Dendritic cell treated with granulocyte-macrophage colony-stimulating factor and Interleukin-4, amounts not matched to agents 40 ng/mL and 50 ng/mL, for 4 days (primary cell): ENCODE measurements around the gene SMIM3.

Source experiments
- H3K27ac Mint-ChIP-seq: one replicate; pipeline ENCODE4 v1.8.0; 2022; ENCODE audit warnings: mild to moderate bottlenecking, mixed read lengths
- H3K27me3 Mint-ChIP-seq: one replicate; pipeline ENCODE4 v1.8.0; 2022; ENCODE audit warnings: mild to moderate bottlenecking, mixed read lengths
- H3K36me3 Mint-ChIP-seq: one replicate; pipeline ENCODE4 v1.8.0; 2022; ENCODE audit warnings: low read depth, mixed read lengths
- H3K4me1 Mint-ChIP-seq: one replicate; pipeline ENCODE4 v1.8.0; 2022; ENCODE audit warnings: low read depth, mixed read lengths
- H3K4me3 Mint-ChIP-seq: one replicate; pipeline ENCODE4 v1.8.0; 2022; ENCODE audit warnings: mild to moderate bottlenecking, moderate library complexity, mixed read lengths
- H3K9me3 Mint-ChIP-seq: one replicate; pipeline ENCODE4 v1.8.0; 2022; ENCODE audit warnings: mixed read lengths
- intact Hi-C: fragments of 100-400 bp; cut with micrococcal nuclease; formaldehyde crosslinking; loops from one replicate; pipeline ENCODE4 v1.15.0; 2022

SMIM3 gene

DNA sequence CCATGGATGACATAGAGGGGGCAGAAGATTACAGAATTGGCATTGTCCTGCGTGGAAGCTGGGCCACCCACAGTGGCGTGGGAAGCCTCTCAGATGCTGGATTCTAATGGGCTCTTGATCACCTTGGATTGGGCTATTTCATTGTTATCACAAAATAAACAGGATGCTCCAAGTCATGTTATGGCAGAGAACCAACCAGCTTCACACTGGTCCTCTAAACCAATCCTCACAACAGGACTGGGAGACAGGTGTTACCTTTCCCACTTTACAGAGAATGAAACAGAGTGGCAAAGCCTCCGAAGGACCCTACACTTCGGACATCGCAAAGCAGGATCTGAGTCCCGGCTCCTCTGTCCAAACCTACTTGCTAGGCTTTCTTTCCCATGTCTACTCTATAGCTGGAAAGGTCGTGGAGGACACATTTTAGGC lies 455 bp upstream of the SMIM3 start:
- no peaks in the 10 kb centered on the region for H3K9me3 Mint-ChIP-seq
- H3K27me3 Mint-ChIP-seq, result no peaks in the 10 kb centered on the region
- intact Hi-C loops, result loop anchor here (2.0 kb wide), 3 partner anchors 19 to 217 kb away; partner anchors contain the start of gene DCTN4
- peaks cover 52% of the 10 kb centered on the region for H3K4me1 Mint-ChIP-seq
- H3K36me3 Mint-ChIP-seq, result peaks cover 8% of the 10 kb centered on the region
- H3K4me3 Mint-ChIP-seq, result peak overlapping the region; percentile 100
- H3K27ac Mint-ChIP-seq, result peak overlapping the region; percentile 91

DNA sequence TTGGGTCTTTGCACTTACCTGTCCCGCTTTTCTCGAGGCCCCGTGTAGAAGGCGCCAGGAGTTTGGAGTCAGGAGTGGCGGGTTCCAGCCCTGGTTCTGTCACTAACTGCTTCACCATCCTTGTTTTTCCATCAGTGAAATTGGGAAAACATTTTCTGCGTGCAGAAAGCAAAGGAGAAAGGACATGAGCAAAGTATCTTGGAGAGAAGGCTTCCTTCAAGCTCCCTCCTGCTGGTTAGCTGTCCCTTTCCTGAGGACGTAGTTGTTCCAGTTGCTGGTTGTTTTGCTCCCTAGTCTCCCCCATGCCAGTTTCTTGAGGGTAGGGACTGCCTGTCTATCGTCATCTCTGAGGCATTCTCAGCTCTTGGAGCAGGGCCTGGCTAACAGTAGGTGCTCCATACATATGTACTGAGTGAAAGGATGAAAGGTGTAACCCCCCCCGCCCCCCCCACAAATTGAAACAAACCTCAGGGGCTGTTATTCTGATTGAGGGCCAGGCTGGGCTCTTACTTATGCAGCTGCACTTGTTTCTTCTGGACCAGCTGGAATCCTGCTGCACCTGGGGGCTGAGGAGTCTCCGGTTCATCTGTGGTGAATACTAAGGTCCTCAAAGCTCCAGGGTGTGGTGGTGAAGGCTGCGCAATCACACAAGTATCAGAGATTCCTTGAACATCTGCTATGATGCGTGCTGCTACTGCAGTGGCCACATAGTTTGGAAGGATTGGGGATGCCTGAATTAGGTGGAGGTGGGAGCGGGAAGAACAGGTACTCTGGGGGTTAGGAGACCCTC lies 1.0 kb downstream of the SMIM3 start:
- Mint-ChIP-seq H3K27ac (peak overlapping the region; percentile 91), H3K9me3 (no peaks in the 10 kb centered on the region), H3K36me3 (peaks cover 8% of the 10 kb centered on the region), H3K4me1 (peaks cover 65% of the 10 kb centered on the region), H3K4me3 (peak overlapping the region; percentile 100), H3K27me3 (no peaks in the 10 kb centered on the region)
- intact Hi-C loops, result loop anchor here (2.0 kb wide), 3 partner anchors 21 to 219 kb away; partner anchors contain the start of gene DCTN4

DNA sequence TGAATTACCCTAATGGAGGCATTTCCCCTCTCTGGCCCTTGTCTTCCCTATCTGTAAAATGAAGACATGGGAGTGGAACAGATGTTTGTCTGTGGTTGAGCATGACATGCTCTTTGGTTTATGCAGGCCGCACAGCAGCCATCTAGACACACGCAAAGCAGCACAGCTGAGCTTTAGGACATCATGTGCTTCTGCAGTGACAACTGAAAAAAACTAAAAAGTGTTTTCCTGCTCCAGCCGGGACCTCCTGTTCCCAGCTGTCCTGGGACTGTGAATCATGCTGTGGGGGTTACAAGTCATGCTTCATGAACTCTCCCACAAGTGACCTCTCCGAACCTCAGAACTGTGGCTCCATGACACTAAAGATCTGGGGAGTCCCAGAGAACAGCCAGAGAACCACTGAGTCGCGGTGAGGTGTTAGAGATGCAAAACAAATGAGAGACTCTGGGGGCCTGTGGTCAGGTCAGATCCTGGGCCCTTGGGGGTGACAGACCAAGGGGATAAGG lies 1.7 kb downstream of the SMIM3 start:
- no peaks in the 10 kb centered on the region for H3K27me3 Mint-ChIP-seq
- H3K27ac Mint-ChIP-seq, result peak overlapping the region; percentile 91
- H3K36me3 Mint-ChIP-seq, result peaks cover 8% of the 10 kb centered on the region
- H3K9me3 Mint-ChIP-seq, result no peaks in the 10 kb centered on the region
- H3K4me3 Mint-ChIP-seq, result peak overlapping the region; percentile 42
- intact Hi-C loops, result no loop called here
- H3K4me1 Mint-ChIP-seq, result peaks cover 68% of the 10 kb centered on the region

DNA sequence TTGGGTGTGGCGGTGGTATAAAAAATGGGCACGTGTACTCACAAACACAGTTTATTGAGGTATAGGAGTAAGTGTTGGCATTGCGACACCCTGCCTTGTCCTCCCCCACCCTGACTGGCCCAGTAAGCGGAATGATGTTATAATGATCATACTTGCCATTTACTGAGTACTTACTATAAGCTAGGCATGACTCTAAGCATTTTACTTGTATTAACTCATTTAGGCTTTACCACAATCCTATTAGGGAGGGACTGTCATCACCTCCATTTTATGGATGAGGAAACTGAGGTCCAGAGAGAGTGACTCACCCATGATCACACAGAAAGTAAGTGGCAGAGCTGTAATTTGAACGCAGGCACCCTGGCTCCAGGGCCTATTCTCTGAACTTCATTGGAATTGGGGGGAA lies 2.3 kb downstream of the SMIM3 start:
- H3K27ac Mint-ChIP-seq, result peak overlapping the region; percentile 69
- peaks cover 8% of the 10 kb centered on the region for H3K36me3 Mint-ChIP-seq
- no peaks in the 10 kb centered on the region for H3K9me3 Mint-ChIP-seq

DNA sequence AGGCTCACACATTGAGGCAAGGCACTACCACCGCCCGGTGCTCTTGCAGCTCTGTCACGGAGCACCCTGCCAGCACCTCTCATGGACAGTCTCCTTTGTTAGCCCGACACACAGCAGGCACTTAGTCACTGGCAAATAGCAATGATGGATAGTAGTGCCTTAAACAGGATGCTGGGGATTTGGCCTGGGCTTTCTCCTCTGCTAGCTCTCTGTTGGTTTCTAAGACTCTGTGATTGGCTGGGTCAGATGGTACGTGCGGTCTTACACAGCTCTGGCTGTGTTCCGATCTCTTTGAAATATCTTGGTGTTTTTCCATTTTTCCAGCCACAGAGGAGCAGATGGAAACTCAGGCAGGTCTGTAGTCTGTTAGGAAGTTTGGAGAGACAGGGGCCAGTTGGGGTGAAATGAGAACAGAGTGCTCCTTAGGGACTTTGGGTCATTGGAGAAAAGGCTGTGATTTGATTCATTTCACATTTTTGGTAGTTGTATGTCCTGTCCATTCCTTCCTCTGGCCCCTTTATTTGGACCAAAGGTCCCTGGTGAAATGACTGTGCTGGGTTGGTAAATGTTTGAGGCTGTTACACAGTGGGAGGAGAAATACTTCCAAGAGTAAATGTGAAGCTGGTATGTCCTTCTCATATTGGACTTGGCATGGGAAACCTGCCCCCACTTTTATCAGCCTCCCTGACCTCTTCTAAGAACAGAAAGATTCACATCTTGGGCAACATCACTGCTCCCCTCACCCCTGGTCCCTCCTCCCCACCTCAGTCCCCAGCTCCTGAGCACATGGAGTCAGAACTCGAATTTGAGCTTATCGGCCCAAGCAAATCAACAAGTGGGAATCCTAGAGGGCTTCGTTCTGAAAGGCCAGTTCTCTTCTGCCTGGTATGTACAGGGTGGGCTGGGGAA lies 3.4 kb downstream of the SMIM3 start:
- Mint-ChIP-seq H3K4me1 (peaks cover 73% of the 10 kb centered on the region), H3K36me3 (peaks cover 8% of the 10 kb centered on the region), H3K27ac (peak overlapping the region; percentile 69), H3K4me3 (peak overlapping the region; percentile 5), H3K27me3 (no peaks in the 10 kb centered on the region), H3K9me3 (no peaks in the 10 kb centered on the region)
- intact Hi-C loops, result no loop called here

More for the DNA sequence above, 2.3 kb downstream of the SMIM3 start:
- Mint-ChIP-seq H3K27me3 (no peaks in the 10 kb centered on the region), H3K4me3 (no peak overlapping the region), H3K4me1 (peaks cover 68% of the 10 kb centered on the region)
- intact Hi-C loops, result no loop called here

DNA sequence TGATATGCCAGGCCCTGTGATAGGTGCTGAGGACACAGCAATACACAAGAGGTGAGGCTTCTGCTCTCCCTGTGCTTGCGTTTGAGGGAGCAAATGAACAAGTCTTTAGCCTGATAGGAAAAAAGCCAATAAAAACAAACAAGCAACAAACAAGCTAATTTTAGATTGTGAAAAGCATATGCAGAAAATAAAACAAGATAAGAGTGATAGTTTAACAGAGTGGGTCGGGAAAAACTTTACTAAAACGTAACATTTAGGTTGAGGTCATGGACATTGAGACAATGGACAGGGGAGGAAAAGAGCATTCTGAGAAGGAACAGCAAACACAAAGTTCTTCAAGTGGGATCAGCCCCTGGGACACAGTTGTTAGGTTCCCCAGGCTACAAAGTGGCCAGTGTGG lies 4.3 kb downstream of the SMIM3 start:
- intact Hi-C loops, result no loop called here
- Mint-ChIP-seq H3K27ac (peak overlapping the region; percentile 69), H3K36me3 (peaks cover 8% of the 10 kb centered on the region), H3K9me3 (no peaks in the 10 kb centered on the region), H3K27me3 (no peaks in the 10 kb centered on the region), H3K4me3 (no peak overlapping the region), H3K4me1 (peaks cover 75% of the 10 kb centered on the region)

DNA sequence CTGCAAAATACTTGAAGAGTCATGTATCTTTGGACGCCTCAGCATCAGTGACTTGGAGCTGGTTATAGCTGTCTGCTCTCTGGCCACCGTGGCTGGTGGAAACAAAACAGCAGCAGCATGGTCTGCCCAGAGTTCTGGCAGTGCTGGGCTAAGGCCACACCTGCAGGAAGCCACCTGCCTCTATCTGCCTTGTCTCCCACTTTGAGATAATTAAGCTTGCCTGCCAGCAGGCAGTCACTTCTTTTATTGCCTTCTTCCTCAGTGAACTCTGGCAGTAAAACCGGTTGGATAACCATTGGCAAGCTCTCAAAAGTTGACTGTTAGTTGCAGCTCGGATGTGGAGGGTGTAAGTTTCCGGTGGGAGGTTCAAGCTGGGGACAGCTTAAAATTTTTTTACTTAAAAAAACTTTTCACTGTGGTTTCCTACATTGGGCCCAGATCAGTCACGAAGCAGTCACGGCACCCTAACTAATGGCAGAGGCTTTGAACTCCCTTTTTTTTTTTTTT lies 4.9 kb downstream of the SMIM3 start:
- Mint-ChIP-seq H3K27me3 (no peaks in the 10 kb centered on the region), H3K9me3 (no peaks in the 10 kb centered on the region), H3K4me3 (no peak overlapping the region), H3K36me3 (peaks cover 8% of the 10 kb centered on the region), H3K27ac (peak overlapping the region; percentile 69), H3K4me1 (peaks cover 69% of the 10 kb centered on the region)
- intact Hi-C loops, result no loop called here

DNA sequence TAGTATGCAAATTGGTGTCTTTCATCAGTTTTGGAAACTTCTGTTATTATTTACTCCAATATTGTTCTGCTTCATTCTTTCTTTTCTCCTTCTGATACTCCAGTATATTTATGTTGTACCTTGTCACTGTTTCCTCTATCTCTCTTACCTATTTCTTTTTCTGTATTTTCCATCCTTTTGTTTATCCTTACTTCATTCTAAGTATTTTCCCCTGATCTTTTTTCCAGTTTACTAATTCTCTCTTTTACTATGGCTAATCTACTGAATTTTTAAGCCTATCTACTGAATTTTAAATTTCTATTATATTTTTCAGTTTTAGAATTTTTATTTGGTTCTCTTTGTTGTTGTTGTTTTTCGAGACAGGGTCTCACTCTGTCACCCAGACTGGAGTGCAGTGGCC lies 7.4 kb downstream of the SMIM3 start:
- H3K27me3 Mint-ChIP-seq, result no peaks in the 10 kb centered on the region
- H3K9me3 Mint-ChIP-seq, result no peaks in the 10 kb centered on the region
- no peak overlapping the region for H3K4me3 Mint-ChIP-seq
- H3K27ac Mint-ChIP-seq, result no peak overlapping the region
- H3K36me3 Mint-ChIP-seq, result no peaks in the 10 kb centered on the region
- intact Hi-C loops, result no loop called here
- peaks cover 72% of the 10 kb centered on the region for H3K4me1 Mint-ChIP-seq

DNA sequence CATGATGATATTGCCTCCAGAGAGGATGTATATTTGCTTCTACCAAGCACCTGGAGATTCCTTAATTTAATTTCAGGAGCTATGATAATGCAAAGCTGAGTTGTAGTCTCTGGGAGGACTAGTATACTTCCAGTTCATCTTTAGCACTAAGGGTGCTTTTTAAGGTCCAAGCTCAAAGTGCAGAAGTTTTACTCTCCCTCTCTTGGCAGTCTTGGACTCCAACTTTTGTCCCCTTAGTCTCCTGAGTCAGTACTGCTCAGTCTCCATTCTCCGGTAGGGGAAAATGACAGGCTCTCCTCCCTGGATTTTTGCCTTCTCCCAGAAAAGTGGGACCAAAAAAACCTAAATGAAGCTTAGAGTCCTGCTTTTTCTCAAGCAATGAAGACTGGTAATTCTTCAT lies 8.3 kb downstream of the SMIM3 start:
- Mint-ChIP-seq H3K27me3 (no peaks in the 10 kb centered on the region), H3K9me3 (no peaks in the 10 kb centered on the region), H3K27ac (peak overlapping the region; percentile 69), H3K4me3 (no peak overlapping the region), H3K36me3 (no peaks in the 10 kb centered on the region), H3K4me1 (peaks cover 69% of the 10 kb centered on the region)
- intact Hi-C loops, result no loop called here

DNA sequence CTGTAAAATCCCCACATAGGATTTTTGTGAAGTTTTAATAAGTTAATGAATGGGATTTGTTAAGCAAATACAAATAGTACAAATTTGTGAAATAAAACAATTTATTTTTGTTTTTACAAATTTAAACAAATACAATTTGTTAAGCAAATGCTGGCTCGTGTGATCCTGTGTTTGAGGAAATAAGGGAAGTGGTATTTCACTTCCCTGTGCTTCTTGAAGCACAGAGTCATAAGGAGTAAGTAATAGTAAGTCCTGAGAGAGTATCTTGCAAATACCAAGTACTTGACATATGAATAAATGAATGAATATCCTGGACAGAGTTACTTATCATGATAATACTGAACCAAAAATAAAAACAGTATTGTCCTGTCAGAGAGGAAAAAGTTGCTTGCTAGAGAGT lies 9.1 kb downstream of the SMIM3 start:
- Mint-ChIP-seq H3K27me3 (no peaks in the 10 kb centered on the region), H3K36me3 (no peaks in the 10 kb centered on the region), H3K27ac (peak overlapping the region; percentile 69), H3K9me3 (no peaks in the 10 kb centered on the region), H3K4me1 (peaks cover 61% of the 10 kb centered on the region), H3K4me3 (no peak overlapping the region)
- intact Hi-C loops, result no loop called here

DNA sequence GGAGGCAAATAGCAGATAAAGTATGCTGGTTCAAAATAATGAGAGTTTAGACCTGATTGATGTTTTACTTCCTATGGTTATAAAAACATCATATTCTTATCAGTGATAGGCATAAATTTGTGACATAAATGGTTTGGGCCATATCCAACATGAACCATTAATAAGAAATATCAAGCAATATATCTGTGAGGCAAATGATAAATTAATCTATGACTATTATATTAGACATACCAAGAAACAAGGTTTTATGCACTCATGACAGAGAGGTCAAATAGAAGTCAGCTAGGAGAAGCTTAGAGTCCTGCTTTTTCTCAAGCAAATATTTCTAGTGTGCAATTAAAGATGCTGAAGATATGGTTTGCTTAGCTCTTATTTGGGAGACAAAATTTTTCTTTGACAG lies 10.4 kb downstream of the SMIM3 start:
- H3K4me1 Mint-ChIP-seq, result peaks cover 60% of the 10 kb centered on the region
- H3K36me3 Mint-ChIP-seq, result no peaks in the 10 kb centered on the region
- H3K27me3 Mint-ChIP-seq, result no peaks in the 10 kb centered on the region
- intact Hi-C loops, result no loop called here
- H3K9me3 Mint-ChIP-seq, result no peaks in the 10 kb centered on the region
- H3K4me3 Mint-ChIP-seq, result no peak overlapping the region
- peak overlapping the region; percentile 51 for H3K27ac Mint-ChIP-seq

DNA sequence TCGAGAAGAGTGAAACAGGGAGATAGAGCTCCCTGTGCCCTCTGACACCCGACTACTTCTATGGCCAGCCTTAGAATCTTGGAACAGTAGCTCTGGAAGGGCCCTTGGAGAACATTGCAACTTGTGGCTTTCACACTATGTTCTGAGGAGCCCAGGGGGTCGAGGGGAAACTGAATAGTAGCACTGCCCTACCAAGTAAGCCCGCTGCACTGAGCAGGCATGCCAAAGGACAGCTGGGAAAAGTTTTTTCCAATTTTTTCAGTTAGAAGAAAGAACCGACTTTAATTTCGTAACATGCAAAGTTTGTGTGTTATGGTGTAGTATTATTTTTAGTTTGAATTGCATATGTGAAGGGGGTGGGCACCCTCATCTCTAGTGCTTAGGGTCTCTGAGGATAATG lies 10.9 kb downstream of the SMIM3 start:
- peaks cover 56% of the 10 kb centered on the region for H3K4me1 Mint-ChIP-seq
- intact Hi-C loops, result no loop called here
- no peaks in the 10 kb centered on the region for H3K36me3 Mint-ChIP-seq
- no peaks in the 10 kb centered on the region for H3K27me3 Mint-ChIP-seq
- H3K4me3 Mint-ChIP-seq, result peak overlapping the region; percentile 28
- peak overlapping the region; percentile 51 for H3K27ac Mint-ChIP-seq
- H3K9me3 Mint-ChIP-seq, result no peaks in the 10 kb centered on the region

DNA sequence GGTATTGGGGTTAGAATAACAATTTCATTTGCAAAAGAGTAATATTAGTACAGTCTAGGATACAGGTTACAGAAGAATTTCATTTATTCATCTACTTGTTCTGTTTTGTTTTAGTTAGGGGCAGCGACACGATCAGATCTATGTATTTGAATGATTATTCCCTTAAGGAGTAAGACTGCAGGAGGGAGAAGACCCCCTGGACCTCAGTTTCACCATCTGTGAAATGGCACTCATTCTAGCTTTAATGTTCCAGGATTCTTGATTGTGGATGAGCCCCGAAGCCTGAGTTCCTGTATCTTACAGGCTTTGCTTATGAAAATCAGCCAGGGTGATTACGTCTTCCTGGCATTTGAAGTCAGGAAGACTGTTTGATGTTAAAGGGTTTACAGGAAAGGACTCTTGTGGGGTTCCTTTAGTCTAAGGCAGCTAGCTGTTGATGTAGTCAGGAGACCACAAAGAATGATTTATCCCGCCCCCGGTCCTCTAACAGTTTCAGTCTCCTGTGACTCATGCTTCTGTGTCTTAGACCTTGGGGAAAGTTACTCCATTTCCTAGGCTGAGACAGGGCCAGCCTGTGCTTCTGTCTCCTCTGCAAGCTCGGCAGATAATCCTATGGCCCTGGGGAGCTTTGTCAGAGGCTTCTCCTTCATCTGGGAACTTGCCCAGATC lies 11.5 kb downstream of the SMIM3 start:
- intact Hi-C loops, result loop anchor here (5.0 kb wide), 1 partner anchor 53 kb away; no protein-coding TSS in a partner anchor
- peaks cover 51% of the 10 kb centered on the region for H3K4me1 Mint-ChIP-seq

More for the DNA sequence above, 11.5 kb downstream of the SMIM3 start:
- no peaks in the 10 kb centered on the region for H3K27me3 Mint-ChIP-seq
- no peaks in the 10 kb centered on the region for H3K9me3 Mint-ChIP-seq
- H3K36me3 Mint-ChIP-seq, result no peaks in the 10 kb centered on the region
- H3K27ac Mint-ChIP-seq, result peak overlapping the region; percentile 51
- H3K4me3 Mint-ChIP-seq, result peak overlapping the region; percentile 21
